Measurements from ENCODE around the gene CRYAB.

CRYAB gene

GRCh38 chr11:111947143-111947542 is 35.6 kb upstream of the CRYAB start:
- no peak for TF ChIP-seq CTCF (IDR thresholded peaks at IDR 0.05; ENCODE audit: borderline replicate concordance, insufficient read depth, low read depth, low read length)
- H3K4me3 ChIP-seq (ENCODE audit: low read depth, low read length), result no peak overlapping the region

- no peak for TF ChIP-seq CTCF (IDR thresholded peaks at IDR 0.05; ENCODE audit: borderline replicate concordance, insufficient read depth, low read depth, low read length)
- H3K4me3 ChIP-seq (ENCODE audit: low read depth, low read length), result no peak overlapping the region
Measured at GRCh38 chr11:111946499-111946898, 34.9 kb upstream of the CRYAB start.

GRCh38 chr11:111945198-111945597 is 33.6 kb upstream of the CRYAB start:
- no peak for TF ChIP-seq CTCF (IDR thresholded peaks at IDR 0.05; ENCODE audit: borderline replicate concordance, insufficient read depth, low read depth, low read length)
- no peak overlapping the region for H3K4me3 ChIP-seq (ENCODE audit: low read depth, low read length)

- no peak for TF ChIP-seq CTCF (IDR thresholded peaks at IDR 0.05; ENCODE audit: borderline replicate concordance, insufficient read depth, low read depth, low read length)
- H3K4me3 ChIP-seq (ENCODE audit: low read depth, low read length), result no peak overlapping the region
Measured at GRCh38 chr11:111944651-111945051, 33.1 kb upstream of the CRYAB start.

GRCh38 chr11:111944139-111944538 is 32.6 kb upstream of the CRYAB start:
- H3K4me3 ChIP-seq (ENCODE audit: low read depth, low read length), result no peak overlapping the region
- no peak for TF ChIP-seq CTCF (IDR thresholded peaks at IDR 0.05; ENCODE audit: borderline replicate concordance, insufficient read depth, low read depth, low read length)

- TF ChIP-seq CTCF (IDR thresholded peaks at IDR 0.05; ENCODE audit: borderline replicate concordance, insufficient read depth, low read depth, low read length), result no peak
Measured at GRCh38 chr11:111942829-111943228, 31.3 kb upstream of the CRYAB start.

GRCh38 chr11:111941963-111942362 is 30.4 kb upstream of the CRYAB start:
- TF ChIP-seq CTCF (IDR thresholded peaks at IDR 0.05; ENCODE audit: borderline replicate concordance, insufficient read depth, low read depth, low read length), result no peak
- no peak overlapping the region for H3K4me3 ChIP-seq (ENCODE audit: low read depth, low read length)

More at GRCh38 chr11:111942829-111943228, 31.3 kb upstream of the CRYAB start:
- H3K4me3 ChIP-seq (ENCODE audit: low read depth, low read length), result no peak overlapping the region

Measured in GM12875 (cell line).